HG02973 (cell line): ENCODE results near the gene IPO4.

Source experiments
- ATAC-seq: cut with Tn5 transposase; IDR thresholded peaks from one replicate; pipeline ENCODE4 v1.9.1; 2021; ENCODE audit warnings: moderate library complexity; ENCODE audit not compliant: unreplicated experiment

The IPO4 gene

DNA sequence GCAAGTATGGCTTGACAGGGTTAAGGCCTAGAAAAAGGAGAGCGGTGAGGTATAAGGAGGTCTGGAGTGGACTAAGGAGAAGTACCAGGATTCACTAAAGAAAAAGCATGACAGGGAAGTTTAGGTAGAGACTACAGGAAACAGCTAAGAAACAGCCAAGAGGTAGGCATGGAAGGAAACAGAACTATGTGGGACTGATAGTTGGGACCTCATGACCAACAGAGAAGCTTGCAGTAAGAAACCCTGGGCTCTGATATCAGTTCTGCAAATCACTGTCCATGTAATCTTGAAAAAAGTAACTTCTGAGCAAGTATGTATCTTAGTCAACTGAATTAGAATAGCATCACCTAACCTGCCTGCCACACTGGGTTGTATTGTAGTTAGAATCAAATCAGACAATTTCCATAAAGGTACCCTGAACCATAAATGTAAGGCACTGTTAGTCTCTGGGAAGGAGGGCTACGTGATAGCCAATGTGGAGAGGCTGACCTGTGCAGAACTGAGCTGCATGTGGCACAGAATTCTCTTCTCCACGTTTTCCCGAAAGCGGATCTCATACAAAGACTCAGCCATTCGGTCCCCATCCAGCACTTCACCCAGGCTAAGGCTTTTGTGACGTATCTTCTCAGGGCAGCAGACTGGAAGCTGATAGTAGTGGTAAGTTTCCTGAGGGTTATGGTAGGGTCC is 5.7 kb upstream of the IPO4 start:
- no peak for ATAC-seq

DNA sequence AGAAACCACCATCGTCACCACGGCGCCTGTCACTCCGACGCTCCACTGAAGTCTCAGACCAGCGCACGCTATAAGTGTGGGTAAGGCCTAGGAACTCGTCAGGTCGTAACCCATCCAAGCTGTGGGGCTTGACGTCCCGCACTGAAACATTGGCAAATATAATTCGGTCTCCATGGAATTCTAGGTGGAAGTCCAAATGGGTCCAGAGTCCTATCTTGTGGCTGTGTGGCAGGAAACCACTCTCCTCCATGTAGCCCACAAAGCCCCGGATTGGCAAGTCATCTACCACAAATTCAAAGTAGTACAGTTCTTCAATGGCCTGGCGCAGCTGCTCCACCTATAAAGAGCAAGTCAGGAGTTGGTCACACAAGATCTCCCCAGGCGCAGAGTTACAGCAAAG is 4.3 kb upstream of the IPO4 start:
- no peak for ATAC-seq

DNA sequence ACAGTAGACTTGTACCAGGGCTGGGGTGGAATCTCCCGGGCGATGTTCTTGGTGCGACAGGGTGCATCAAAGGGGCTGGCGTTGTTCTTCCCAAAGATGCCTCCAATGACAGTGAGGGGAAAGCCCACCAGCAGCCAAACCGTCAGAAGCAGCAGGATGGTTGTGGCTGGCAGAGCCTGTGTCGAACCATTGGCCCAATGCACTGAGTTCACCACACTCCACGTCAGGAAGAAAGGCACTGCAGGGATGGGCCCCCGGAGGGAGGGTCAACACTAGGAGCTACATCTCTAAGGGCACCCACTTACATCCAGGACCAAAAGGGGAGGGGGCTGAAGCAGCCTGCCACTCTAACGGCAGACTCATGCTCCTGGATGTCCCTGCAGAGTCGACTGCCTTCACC is 1.8 kb upstream of the IPO4 start:
- no peak for ATAC-seq

DNA sequence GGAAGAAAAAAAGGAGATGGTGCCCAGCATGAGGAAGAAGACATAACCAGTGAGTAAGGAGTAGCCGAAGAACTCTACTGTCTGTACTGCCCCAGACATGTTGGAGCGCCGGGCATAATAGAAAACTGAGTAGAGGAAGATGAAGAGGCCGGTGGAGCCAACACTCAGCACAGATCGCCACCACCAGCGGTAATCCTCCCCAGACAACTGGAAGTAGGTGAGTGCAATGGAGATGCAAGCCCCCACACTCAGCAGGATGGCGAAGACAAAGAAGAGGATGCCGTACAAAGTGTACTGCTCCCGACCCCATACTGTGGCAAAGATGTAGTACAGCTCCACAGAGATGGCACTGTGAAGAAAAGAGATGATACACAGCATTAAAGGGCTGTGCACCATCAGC is 844 bp upstream of the IPO4 start:
- ATAC-seq, result no peak

DNA sequence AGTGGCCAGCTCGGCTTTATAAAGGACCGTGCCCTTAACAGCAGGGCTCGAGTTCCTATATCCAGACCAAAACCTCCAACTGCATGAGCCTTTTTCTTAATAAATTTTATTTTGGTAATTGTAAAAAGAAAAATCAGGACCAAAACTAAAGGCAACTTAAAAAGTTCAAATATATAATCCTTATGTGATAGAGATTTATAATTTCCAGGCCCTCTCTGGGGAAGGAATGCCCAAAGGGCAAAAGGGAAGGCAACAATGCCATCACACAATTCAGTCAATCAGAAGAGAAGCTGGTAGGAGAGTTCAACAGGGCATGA is 401 bp upstream of the IPO4 start:
- ATAC-seq, result no peak

DNA sequence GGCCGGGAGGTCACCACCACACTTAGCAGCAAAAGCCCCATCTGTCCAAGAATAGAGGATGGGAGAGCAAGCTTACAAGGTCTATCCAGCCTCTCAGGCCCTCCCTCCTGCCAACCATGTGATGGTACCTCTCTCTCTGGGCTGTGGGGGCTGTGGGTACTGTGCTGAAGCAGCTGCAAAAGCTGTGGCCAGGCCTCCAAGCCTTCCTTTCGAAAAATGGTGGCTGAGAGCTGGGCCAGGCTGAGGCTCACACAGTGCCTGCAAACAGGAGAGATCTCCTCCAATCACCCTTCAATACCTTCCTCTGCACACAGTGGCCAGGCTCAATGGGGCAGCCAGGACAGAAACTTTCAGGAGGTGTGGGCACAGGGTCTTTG is 1.1 kb downstream of the IPO4 start:
- ATAC-seq, result no peak

DNA sequence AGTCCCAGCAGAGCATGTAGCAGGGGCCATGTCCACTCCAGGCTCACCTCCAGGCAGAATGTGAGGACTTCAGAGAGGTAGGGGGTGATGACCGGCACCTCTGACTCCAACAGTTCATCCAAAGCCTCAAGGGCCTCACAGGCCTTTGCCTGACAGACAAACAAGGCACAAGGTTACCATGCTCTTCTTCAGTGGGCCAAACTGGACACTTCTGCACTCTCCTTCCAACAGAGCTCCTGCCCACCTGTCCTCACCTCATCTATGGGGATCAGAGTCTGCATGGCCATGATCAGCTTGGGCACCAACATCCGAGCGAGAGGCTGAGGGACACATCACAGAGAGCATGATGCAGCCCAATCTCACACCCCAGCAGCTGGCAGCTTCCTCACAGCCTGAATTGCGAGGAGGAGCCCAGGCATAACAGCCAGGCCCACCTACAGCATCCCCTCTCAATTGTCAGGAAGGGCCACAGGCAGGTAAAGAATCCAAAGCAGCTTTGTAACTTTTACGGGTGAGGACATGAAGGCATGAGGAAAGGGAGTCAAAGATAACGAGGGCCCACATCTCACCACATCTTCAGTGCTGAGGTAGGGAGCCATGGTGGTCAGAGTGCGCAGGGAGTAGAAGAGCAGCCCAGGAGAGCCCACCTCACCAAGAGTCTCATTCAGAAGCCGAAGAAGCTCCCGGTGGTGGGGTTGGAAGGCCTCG is 1.6 kb downstream of the IPO4 start:
- ATAC-seq, result no peak

DNA sequence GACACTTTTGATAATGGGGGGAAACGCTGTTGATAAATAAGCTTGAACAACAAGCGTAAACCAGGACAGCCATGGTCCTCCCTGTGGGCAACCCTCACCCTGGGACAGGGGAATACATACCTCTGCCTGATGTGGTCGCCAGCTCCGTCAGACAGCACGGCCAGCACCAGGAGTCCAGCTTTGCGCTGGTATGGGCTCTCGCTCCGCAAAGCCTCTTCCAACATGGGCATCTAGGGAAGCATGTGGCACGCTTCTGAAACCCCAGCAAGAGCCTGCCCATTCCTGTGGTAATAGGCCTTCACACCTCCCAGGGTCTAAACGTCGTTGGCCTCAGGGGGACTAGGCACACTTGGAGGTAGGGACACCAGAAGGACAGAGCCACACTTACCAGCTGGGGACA is 2.9 kb downstream of the IPO4 start:
- ATAC-seq, result no peak

DNA sequence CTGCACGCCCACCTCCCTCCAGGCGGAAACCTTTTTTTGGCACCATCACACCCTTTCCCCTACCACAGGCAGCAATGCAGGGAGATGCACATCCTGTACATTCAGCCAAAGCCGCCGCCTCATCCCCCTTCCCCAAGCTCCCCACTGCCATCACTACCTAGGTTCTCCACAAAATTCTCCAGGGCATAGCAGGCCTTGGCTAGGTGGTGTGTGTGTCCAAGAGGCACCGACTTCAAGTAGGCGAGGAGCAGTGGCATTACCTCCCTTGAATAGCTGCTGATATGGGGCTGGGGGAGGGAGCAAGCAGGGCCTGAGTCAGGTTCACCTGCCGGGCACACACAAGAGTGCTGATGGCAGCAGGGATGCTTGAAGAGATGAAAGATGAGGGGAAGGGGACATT is 3.6 kb downstream of the IPO4 start:
- no peak for ATAC-seq

DNA sequence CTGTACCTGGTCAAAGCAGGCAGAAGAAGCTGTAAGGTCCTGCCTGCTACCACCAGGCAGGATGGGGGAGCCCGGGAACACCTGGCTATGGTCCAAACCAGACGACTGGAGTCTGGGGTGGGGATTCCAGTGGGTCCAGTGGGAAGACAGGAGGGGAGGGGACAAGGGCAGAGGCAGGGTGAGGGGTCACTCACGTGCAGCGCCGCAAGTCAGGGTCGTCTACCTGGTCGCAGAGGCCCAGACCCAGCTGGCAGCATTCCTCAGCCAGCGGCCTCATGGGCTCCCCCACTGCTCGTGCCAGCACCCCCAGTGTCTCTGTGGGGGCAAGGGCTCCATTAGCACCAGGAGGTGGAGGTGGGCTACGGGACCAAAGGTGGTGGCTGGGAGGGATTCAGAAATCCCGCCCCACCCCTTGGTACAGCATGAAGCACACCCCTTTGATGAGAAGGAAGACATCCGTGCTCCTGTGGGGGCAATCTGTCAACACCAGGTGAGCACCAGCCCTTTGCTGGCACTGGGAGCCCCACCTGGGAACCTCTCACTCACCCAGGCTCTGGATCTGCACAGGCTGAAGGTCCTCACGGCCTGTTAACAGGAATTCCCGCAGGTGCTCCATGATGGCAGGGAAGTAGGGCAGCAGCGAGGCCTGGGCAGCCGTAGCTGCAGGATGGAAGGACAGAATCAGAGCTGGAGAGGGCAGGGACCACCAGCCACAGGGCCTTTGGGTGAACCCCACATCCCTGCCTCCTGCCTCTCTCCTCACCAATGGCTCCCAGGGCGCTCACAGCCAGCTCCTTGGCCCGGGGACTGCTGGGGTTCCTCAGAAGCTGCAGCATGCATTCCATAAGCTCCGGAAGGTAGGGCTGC is 4.3 kb downstream of the IPO4 start:
- no peak for ATAC-seq

DNA sequence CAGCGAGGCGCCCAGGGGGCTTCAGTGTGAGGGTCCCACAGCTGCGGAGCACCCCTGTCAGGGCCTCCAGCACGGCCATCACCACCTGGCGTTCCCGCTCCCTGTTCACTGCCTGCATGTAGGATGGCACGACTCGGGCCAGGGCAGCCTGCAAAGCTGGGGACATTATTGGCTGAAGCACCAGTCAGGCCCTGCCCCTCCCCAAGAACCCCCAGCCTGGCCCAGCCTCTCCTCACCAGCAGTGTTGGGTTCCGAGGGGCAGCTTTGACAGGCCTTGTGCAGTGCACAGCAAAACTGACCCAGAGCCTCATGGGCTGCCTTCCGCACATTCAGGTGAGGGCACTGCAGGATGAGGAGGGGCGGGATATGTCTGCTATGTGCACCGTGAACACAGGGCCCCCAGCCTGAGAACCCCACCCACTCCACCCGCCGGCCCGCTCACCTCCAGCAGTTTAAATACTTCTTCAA is 5.6 kb downstream of the IPO4 start:
- ATAC-seq, result no peak

DNA sequence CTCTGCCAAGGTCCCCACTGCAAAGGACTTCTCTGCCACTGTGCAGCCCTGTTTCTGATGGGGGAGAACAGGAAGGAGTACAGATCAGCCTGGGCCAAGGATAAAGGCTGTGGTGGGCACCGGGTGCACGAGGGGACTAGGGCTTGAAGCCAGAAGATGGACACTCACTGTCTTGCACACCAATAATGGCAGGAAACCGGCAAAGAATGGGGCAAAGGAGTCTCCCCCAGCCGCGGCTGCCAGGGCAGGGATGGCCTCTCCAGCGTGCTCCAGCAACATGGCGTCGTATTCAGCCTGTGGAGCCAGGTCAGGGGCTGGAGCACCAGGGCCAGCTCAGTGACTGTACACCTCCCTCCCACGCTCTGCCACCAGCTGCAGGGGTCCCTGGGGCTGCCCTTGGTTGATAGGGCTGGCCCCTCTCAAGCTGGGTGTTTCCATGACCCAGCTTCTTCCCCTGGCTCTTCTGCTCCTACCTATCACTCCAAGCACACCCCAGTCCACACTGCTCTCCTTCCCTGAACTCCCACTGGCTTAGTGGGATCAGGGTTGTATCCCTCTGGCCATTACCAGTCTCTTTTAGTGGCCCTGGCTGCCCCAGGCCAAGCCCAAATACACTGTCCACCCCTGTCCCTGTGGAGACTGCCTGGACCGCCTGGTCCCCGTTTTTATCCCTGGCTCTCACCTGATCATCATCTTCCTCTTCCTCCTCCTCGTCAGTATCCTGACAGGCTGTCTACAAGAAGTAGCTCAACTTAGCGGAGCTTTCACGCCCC is 6.3 kb downstream of the IPO4 start:
- no peak for ATAC-seq

DNA sequence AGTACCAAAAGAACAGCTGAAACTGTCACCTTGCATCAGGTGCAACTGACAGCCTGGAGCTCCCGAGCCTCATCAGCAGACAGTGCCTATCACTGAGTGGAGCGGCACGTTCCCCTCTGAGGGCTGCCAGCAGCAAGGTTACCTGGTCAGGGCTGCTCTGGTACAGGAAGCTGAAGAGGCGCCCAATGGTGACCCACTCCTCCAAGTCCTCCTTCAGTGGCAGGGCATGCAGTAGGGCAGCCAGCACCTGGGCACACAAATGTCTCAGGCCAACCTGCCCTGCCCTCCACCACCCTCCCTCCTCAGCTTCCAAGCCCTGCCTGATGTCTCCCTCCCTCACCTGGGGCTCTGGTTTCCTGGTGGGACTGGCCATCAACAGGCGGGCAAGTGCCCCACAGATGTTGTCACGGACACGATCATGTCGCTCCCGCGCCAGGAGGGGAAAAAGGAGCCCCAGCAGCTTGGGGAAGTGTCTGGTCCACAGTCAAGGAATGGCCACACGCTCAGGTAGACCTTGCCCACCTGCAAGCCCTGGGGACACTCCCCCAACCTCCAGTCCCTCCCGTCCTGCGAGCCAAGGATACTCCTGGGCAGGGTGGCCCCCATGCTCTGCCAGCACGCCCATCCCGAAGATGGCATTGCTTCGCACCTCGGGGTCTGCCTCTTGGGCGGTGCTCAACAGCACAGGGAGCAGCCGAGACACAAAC is 7.1 kb downstream of the IPO4 start:
- ATAC-seq, result no peak

DNA sequence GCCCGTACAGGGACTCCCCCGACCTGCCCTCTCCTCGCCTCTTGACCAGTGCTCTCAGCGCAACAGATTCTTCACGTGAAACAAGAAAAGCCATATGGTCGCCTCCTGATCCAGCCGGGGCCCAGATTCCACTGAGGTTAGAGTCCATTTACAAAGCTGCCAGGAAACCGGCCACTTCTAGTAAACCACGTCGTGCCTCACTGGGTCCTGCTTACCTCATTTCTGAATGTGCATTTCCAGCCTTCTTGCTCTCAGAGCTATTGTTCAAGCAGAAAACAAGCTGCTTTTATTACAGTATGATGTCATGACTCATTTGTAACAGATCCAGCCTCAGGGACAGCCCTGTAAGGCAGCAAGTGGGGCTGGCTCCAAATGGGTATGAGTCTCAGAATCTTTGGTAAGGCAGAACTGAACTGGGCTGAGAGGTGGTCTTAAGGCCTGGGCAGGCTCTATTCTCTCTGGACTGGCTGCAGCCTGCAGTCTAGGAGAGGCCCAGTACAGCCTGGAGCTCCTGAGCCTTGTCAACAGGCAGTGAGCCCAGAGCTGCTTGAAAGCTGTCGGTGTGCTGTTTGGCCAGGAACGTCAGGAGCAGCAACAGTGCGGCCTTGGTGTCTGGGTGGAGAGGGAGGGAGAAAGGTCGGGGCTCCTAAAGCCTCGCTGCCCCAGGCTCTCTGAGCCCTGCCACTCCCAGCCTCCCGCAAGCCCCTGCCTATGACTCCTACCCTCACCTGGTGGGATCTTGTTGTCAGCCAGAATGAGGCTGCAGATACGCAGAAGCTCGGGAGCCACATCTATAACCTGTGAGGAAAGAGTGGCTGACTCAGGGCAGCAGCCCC is 8.4 kb downstream of the IPO4 start:
- ATAC-seq, result no peak

DNA sequence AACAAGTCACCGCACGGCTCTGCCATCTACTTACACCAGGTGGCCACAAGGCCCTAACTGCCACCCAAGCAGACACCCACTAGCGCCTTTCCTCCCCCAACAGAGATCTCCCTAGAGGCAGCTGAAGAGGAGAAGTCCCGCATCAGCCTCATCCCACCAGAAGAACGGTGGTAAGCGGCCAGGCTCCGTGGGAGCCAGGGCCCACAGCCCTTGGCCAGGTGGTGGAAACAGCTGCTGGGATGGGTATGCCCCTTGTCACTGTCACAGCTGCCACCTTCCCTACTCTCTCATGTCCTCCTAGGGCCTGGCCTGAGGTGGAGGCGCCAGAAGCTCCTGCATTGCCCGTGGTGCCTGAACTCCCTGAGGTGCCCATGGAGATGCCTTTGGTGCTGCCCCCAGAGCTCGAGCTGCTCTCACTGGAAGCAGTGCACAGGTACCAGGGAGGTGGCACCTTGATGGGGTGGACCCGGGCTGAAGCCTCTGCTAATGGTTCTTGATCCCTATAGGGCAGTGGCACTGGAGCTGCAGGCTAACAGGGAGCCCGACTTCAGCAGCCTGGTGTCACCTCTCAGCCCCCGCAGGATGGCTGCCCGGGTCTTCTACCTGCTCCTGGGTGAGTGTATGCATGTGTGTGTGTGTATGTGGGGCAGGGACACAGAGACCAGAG is 9.2 kb downstream of the IPO4 start:
- ATAC-seq, result no peak

DNA sequence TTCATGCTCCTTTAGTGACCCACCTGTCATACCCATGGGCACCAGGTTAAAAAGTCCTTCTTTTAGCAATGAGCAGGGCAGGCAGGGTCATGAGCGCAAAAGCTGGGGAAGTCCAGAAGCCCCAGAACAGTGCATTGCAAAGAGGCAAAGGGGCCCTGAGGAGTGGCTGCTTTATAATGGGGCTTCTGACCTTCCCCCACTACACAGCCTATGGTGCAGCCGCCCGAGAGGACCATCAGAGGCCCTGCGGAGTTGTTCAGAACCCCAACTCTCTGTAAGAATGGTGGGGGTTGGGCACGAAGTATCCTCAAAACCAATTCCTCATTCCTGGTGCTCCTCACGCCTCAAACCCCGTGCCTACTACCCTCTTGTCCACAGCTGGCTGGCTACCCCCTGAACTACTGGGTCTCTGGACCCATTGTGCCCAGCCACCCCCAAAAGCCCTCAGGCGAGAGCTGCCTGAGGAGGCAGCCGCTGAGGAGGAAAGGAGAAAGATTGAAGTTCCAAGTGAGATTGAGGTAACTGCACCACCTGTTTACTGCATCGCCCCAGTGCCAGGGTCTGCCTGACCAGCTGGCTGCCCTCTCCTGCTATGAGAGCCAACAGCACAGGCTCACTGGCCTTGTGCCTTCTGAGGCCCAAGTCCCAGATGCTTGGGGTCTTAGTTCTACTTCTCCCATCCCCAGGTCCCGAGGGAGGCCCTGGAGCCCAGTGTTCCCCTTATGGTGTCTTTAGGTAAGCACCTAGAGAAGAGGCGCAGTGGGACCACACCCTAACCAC is 10.0 kb downstream of the IPO4 start:
- ATAC-seq, result no peak

DNA sequence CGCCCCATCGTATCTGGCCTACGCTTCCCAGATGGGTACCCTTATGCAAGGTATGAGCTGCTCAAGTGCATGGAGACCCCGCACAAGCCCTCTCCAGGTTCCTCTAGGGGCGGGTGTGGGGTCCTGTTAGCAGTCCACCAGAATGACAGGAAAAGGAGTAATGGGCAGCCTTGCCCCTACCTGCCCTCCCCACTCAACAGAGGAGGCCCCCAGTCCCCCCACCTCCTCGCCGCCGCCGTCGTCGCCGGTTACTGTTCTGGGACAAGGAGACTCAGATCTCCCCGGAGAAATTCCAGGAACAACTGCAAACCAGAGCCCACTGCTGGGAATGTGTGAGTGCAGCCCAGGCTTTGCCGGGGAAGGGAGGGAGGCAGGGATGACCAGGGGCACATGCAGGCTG is 10.7 kb downstream of the IPO4 start:
- ATAC-seq, result no peak

DNA sequence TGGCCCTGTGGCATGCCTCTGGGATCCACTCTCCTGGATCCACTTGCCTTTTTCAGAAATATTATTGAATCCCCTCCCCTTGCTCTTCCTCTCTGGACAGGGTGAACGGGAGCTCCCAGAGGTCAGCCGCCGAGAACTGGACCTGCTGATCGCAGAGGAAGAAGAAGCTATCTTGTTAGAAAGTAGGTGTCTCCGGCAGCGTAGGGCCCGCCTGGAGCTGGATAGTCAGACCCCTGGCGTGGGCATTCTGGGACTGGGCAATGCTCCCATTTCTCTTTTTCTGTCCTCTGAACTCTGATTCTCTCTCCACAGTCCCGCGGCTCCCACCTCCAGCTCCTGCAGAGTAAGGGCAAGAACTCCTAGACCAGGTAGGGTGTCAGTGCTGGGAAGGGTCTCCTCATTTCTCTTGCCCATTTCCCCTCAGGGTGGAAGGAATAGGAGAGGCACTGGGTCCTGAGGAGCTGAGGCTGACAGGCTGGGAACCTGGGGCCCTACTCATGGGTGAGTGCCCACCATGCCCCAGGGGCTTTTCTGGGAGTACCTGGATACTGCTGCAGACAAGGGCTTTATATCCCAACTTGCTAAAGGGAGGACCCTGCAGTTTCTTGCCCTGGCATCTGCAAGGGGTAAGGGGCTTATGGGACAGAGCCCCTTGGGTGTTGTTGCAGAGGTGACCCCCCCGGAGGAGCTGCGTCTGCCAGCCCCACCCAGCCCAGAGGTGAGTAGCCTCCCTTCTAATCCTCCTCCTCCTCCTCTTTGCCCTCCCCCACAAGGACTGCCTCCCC is 11.4 kb downstream of the IPO4 start:
- ATAC-seq, result no peak
